Transverse colon (tissue), 4 donors: ENCODE measurements around the gene SNX25. TPM values are rescaled to one million over a fixed set of nuclear protein-coding genes. Genes with fewer than 3 reads are reported as not detected.

Experiments used
- DNase-seq: peaks from one replicate; pipeline ENCODE4 v3.0.0-alpha.2; 2019
- H3K27ac ChIP-seq, 4 donors: fragments of 200-600 bp; sonication (generic); 2 replicates each; pipeline ENCODE4 v1.5.1; 2016 to 2018; ENCODE audit warnings: inconsistent platforms in 4 of 4
- H3K27me3 ChIP-seq: fragments of 200-600 bp; sonication (generic); 2 replicates; pipeline ENCODE4 v1.5.1; 2017; ENCODE audit warnings: inconsistent platforms
- H3K36me3 ChIP-seq, 4 donors: fragments of 200-600 bp; sonication (generic); 2 replicates each; pipeline ENCODE4 v1.5.1; 2017 to 2019; ENCODE audit warnings: inconsistent platforms in 4 of 4
- H3K4me1 ChIP-seq, 4 donors: fragments of 200-600 bp; sonication (generic); 2 replicates each; pipeline ENCODE4 v1.5.1; 2017 to 2020; ENCODE audit warnings: inconsistent platforms in 4 of 4
- H3K4me3 ChIP-seq, 4 donors: fragments of 200-600 bp; sonication (generic); 1 replicate in 1 of 4; 2 replicates in 3 of 4; pipeline versions ENCODE4 v1.5.1 to v1.6.1; 2017 to 2019; ENCODE audit warnings: inconsistent platforms in 4 of 4
- H3K9me3 ChIP-seq, 2 donors: fragments of 200-600 bp; sonication (generic); 2 replicates each; pipeline ENCODE4 v1.5.1; 2017 to 2019; ENCODE audit warnings: inconsistent platforms in 2 of 2
- CTCF ChIP-seq, 5 experiments: fragments of 200-600 bp in 3 of 5; fragments of 450-650 bp in 2 of 5; sonication (generic) in 3 of 5; IDR thresholded peaks; 1 replicate in 2 of 5; 2 replicates in 3 of 5; pipeline ENCODE4 v1.5.1; 2016 to 2017; ENCODE audit warnings: antibody characterized with exemption in 5 of 5, inconsistent platforms in 3 of 5, mild to moderate bottlenecking in 2 of 5, moderate library complexity in 1 of 5
- EP300 ChIP-seq: sonication (generic); formaldehyde crosslinking; IDR thresholded peaks from one replicate; pipeline ENCODE4 v1.6.1; 2017; ENCODE audit warnings: antibody characterized with exemption, low read depth
- POLR2A ChIP-seq: fragments of 450-650 bp; IDR thresholded peaks from one replicate; pipeline ENCODE4 v1.6.1; 2016; ENCODE audit warnings: antibody characterized with exemption, mild to moderate bottlenecking, moderate library complexity
- POLR2AphosphoS5 ChIP-seq, 3 donors: sonication (generic); formaldehyde crosslinking; IDR thresholded peaks; one replicate each; pipeline ENCODE4 v1.6.1; 2016; ENCODE audit warnings: antibody characterized with exemption in 3 of 3
- WGBS, 2 donors: methylation state at CpG; one replicate each; pipeline ENCODE4 v1.1.5; 2018; ENCODE audit warnings: low coverage in 1 of 2; 5-methylcytosine and 5-hydroxymethylcytosine counted together
- in situ Hi-C, 4 donors: fragments of 200-750 bp; cut with MboI; loops; one replicate each; pipeline versions ENCODE4 v1.15.0 to v1.15.1; 2017; ENCODE audit warnings: low sequenced_read_pairs in 3 of 4, low pct_ligation_motif_present in 1 of 4, low pct_unique_long_range_greater_than_20kb in 1 of 4
- intact Hi-C: fragments of 100-400 bp; cut with DNase I; formaldehyde crosslinking; loops from one replicate; pipeline ENCODE4 v1.15.1; 2023; ENCODE audit warnings: low total_unique reads
- total RNA-seq, 4 donors: library from RNA; depleted of rRNA; stranded (reverse); fragments of >200 nt; gene quantifications; one replicate each; pipeline ENCODE4 v1.1.0, GENCODE V29; 2016

SNX25 gene
- total RNA-seq, 4 donors from 2014 or later = 17.1 to 68.5 (median 19.5) TPM

- Histone ChIP-seq H3K4me3 (no peak overlapping the region), H3K36me3 (peaks cover 0 to 9% (median 0%) of the 10 kb centered on the region in 4 donors), H3K4me1 (peaks cover 0 to 3% (median 0%) of the 10 kb centered on the region in 4 donors), H3K27me3 (no peaks in the 10 kb centered on the region), H3K9me3 (no peaks in the 10 kb centered on the region), H3K27ac (no peak overlapping the region)
- in situ Hi-C loops (no loop called here), intact Hi-C loops (no loop called here)
- no peak for TF ChIP-seq EP300
- no peak for TF ChIP-seq POLR2AphosphoS5 (IDR thresholded peaks at IDR 0.05)
- no peak for TF ChIP-seq CTCF (IDR thresholded peaks at IDR 0.05)
- no peak for DNase-seq
- 77% methylated on average over 3 of the region's 3 CpGs; no CpG with 5 or more reads in 1 of the 2 donors for WGBS, 2 donors
These were observed 29.9 kb upstream of the SNX25 start for GRCh38 chr4:185179488-185179887.

- Histone ChIP-seq H3K36me3 (no peaks in the 10 kb centered on the region), H3K9me3 (no peaks in the 10 kb centered on the region), H3K4me3 (no peak overlapping the region), H3K27me3 (no peaks in the 10 kb centered on the region), H3K27ac (no peak overlapping the region), H3K4me1 (peaks cover 0 to 3% (median 0%) of the 10 kb centered on the region in 4 donors)
- in situ Hi-C loops (no loop called here), intact Hi-C loops (no loop called here)
- 63 to 83% methylated on average over 2 of the region's 2 CpGs for WGBS, 2 donors
- DNase-seq = no peak
- TF ChIP-seq POLR2A (no peak), EP300 (no peak), CTCF (IDR thresholded peaks at IDR 0.05) (no peak), POLR2AphosphoS5 (IDR thresholded peaks at IDR 0.05) (no peak)
These were observed 27.2 kb upstream of the SNX25 start for GRCh38 chr4:185182239-185182638.

- no peaks in the 10 kb centered on the region for H3K27me3 ChIP-seq
- no peak overlapping the region for H3K27ac ChIP-seq
- intact Hi-C loops = no loop called here
- H3K9me3 ChIP-seq = no peaks in the 10 kb centered on the region
- TF ChIP-seq POLR2AphosphoS5 (IDR thresholded peaks at IDR 0.05) (peak in 2 of 3 donors; percentile 54 to 59), POLR2A (no peak), CTCF (IDR thresholded peaks at IDR 0.05) (peak; percentile 69 to 86 (median 81))
- H3K36me3 ChIP-seq = no peaks in the 10 kb centered on the region
- H3K4me1 ChIP-seq = peaks cover 0 to 3% (median 0%) of the 10 kb centered on the region in 4 donors
- peak; percentile 87 for DNase-seq
- 41 to 45% methylated on average over 5 to 6 of the region's 6 CpGs for WGBS, 2 donors
- H3K4me3 ChIP-seq = no peak overlapping the region
- in situ Hi-C loops = no loop called here
These were observed 25.6 kb upstream of the SNX25 start for GRCh38 chr4:185183622-185184281.

GRCh38 chr4:185186769-185187168 lies 22.6 kb upstream of the SNX25 start:
- DNase-seq = no peak
- Histone ChIP-seq H3K36me3 (peaks cover 0 to 11% (median 0%) of the 10 kb centered on the region in 4 donors), H3K27ac (no peak overlapping the region), H3K27me3 (no peaks in the 10 kb centered on the region), H3K4me3 (no peak overlapping the region), H3K9me3 (no peaks in the 10 kb centered on the region), H3K4me1 (peaks cover 0 to 3% (median 0%) of the 10 kb centered on the region in 4 donors)
- in situ Hi-C loops = no loop called here
- TF ChIP-seq POLR2A (no peak), EP300 (no peak)
- WGBS, 2 donors = 53 to 60% methylated on average over 3 of the region's 3 CpGs
- intact Hi-C loops = no loop called here
